Activated effector memory CD4-positive, alpha-beta T cell treated with Interleukin-2 at 50 U/mL for 16 hours (primary cell): Measurements from ENCODE around the gene CLDND2.
A peak's percentile ranks its signal among the peaks of the same experiment; 100 is the strongest.
"Not testable (repeated sequence)": the region's sequence is repeated elsewhere in the genome, so short reads cannot be mapped to it uniquely, and the experiment has no call there.

Source experiments
- DNase-seq: peaks from one replicate; pipeline ENCODE4 v3.0.0-alpha.2; 2020

CLDND2 gene, protein sequence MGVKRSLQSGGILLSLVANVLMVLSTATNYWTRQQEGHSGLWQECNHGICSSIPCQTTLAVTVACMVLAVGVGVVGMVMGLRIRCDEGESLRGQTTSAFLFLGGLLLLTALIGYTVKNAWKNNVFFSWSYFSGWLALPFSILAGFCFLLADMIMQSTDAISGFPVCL

DNA sequence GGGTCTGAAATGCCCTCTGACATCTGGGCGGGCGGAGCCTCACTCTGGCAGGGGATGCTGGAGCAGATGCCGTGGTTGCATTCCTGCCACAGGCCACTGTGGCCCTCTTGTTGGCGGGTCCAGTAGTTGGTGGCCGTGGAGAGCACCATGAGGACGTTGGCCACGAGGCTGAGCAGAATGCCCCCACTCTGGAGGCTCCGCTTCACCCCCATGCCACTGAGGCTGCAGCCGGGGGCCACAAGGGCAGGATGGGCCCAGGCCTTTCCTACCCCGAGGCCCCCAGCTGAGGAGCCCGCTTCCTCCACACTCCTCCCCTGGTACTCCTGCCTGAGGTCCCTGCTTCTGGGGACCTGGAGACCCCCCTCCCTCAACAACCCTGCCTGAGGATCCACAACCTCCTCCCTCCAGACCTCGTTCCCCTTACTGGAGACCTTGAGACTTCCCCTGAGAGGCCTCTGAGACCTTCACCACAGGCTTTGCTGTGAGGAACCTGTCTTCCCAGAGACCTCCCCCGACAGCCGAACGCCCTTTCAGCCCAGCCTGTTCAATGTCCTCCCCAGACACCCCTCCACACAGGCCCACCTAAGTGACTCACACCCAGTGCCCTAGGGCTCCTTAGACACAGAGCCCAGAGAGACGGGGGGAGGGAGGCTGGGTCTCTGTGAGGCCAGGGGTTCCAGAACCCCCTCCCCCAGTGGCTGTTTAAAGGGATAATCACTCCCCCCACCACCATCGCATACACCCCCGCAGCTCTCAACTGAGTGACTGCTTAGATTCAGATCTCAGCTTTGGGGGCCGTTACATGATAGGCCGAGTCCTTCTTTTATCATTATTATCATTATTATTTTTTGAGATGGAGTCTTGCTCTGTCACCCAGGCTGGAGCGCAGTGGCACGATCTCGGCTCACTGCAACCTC lies at the start of gene CLDND2:
Gene CLDND2 (minus strand): TSS at position 638 of the 917 bp plus-strand sequence. CDS start 426 bp downstream, at position 212.
- no peak for DNase-seq

DNA sequence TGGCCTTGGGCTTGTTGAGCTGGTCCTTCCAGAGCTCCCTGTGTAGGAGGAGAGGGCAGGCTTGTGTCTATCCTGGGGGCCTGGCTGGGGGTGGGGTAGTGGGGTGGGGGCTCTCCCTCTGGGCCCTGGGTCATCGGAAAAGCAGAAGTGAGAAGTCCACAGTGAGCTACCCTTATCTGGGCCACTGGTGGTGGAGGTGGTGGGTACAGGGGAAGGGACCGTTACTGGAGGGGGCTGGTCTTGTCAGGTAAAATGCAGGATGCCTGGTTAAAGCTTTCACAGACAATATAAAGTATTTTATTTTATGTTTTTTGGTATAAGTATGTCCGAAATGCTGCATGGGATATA lies 49.0 kb upstream of the CLDND2 start:
- DNase-seq = no peak

DNA sequence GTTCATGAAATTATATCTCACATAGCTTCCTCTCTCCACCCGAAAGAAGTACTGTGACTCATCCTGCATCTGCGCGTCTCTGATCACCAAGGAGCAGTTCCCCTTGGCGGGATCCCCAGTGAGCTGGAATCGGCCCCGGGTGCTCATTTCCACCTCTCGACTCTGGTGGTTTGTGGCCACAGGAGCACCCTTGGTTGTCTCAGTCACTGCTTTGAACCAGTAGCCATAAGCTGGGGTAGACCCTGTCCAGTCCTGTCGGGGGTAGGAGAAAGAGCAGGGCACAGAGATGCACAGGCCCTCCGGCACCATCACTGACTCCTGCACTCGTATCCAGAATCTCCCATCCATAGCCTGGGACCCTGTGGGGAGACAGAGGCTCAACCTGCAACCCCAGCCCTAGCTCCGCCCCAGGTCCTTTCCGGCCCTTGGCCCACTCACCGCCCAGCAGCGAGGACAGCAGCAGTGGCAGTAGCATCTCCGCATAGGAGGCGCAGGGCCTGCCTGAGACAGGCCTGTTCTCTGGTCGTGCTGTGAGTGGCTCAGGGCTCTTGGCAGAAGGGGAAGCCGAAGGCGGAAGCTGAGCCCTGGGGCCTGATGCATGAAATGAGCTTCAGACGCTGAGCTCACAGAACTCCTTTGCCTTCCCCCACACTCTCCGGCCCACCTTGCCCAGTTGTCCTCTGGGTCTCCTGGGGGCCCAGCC lies 48.5 kb upstream of the CLDND2 start, which contains the start of gene SIGLEC10:
Gene SIGLEC10 (minus strand): TSS at position 536 of the 703 bp plus-strand sequence. CDS start 61 bp downstream, at position 475.
- DNase-seq = no peak

DNA sequence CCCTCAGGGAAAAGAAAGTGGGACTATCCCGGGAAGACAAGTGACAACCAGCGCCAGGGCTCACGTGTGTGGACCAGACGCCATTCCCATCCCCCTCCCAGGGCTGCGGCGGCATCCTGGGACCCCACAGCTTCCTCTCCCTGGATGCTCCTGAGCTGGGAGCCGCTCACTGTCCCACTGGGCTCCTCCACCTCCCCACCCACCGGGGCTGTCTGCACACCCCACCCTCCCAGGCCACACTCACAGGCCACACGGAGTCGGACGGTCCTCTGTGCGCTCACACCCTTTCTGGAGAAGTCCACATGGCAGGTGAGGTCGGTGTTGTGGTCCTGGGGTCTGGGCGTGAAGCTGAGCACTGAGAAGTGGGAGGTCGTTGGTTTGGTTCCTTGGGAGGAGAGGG lies 47.6 kb upstream of the CLDND2 start:
- DNase-seq = not testable (repeated sequence)

DNA sequence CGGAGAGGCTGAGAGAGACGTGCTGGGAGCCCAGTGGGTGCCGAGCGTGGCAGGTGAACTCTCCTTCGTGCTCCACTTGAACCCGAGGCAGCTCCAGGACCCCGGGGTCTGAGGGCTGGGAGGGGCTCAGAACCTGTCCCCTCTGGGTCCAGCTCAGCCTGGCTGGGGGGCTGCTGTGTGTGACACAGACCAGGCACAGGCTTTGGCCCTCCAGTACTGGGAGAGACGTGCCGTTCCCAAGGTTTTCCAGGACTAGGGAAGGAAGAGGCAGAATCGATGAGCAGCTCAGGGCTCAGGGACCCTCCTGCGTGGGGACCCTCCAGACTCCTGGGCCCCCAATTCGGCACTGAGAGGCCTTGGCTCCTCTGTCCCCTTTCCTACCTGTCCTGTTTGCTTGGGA lies 46.4 kb upstream of the CLDND2 start:
- DNase-seq = no peak

DNA sequence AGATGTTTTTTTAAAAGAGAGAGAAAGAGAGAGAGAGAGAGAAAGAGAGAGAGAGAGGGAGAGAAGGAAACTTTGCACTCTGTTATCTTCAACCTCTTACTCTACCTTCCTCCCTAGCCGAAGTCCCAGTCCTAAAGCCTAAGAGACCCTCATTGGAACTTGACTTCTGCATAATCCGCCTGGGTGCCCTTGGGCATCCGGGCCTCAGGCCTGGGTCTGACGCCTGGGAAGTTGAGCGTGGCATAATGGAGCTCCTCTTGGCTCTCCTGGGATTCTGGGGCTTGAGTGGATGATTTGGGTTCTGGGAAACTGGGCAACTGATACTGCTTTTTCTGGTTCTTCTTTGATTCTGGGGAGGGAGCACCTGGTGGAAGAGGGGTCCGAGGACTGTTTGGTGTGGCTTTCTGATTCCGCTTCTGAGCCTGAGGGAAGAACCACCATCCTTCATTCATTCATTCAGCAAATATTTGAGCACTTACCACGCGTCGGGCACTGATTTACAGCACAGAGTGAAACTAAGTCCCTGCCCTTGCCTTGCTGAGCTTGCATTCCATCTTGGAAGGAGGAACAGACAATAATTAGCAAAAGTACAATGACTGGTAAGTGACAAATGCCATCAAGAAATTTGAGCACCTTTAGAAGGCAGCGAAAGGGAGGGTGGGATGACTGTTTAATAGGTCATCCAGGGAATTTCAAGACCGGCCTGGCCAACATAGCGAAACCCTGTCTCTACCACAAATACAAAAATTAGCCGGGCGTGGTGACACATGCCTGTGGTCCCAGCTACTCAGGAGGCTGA lies 42.3 kb upstream of the CLDND2 start:
- no peak for DNase-seq

DNA sequence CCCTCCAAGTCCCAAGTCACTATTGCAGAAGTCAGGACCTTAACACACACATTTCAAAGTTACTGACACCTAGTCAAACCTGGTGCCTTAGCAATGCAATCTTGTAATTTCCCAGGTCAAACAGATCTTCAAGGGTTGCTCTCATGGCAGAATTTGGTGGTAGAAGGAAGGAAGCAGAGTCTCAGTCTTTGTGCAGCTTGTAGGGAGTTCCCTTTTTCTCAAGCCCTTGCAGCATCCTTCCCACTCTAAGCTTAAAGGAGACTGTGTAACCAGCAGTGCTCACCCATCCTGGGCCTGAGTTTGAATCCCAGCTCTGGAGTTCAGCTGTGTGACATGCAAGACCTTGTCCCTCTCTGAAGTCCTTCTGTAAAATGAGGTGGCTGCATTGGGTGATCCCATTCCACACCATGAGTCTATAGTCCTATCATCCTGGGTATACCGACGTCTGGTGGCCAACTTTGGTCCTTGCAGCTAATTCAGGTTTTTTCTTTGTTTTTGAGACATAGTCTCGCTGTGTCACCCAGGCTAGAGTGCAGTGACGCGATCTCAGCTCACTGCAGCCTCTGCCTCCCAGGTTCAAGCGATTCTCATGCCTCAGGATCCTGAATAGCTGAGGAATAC lies 38.8 kb upstream of the CLDND2 start:
- peak; percentile 9 for DNase-seq

DNA sequence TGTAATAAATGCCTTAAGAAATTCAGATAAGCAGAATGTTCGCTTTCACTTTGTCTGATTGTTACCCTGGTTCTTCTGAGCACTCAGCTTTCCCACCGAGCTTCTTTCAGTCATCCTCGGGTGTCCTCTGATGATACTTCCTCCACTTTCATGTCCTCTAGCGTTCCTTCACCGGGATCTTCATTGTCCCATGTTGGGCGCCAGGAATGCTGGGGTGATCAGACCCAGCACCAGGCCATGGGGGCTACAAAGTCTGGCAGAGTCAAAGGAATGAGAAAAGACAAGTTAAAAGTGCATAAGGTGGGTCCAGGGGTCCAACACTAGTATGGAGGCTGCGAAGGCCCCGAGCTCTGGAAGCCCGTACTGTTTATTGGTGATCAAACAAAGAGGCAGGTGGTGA lies 33.3 kb upstream of the CLDND2 start:
- DNase-seq = no peak

DNA sequence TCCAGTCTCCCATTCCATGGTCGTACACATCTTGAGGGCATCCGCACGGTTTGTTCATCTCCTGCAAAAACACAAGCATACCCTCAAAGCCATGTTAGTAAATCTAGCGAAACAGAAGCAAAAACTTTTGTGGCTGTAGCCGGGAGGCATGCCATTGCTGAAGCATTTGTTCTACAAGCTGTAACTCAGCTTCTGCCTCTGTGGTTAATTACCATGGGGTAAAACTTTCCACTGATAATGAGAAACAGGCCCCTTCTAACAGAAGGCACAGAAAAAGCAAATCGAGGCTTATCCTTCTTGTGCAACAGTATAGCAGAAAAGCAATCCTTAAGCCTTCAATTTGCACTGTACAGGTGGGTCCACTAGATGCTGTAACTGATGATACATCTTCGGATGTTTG lies 31.1 kb upstream of the CLDND2 start:
- DNase-seq = not testable (repeated sequence)

DNA sequence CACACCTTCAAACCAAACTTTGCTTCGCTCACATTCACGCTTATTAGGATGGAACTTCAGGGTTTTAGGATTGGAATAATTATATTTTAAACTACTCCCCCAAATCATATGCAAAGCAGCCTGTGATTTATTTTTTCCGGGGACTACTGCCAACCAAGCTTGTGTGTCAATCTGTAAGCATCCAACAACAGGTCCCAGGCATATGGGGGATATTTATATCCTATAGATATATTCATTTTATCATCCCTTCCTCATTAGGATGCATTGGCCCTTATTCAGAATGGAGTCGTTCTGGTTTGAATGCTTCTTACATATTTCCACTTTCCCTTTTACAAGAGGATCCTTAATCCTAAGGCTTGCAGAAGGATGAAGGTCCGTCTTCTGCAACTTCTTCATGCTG lies 30.4 kb upstream of the CLDND2 start:
- no peak for DNase-seq

DNA sequence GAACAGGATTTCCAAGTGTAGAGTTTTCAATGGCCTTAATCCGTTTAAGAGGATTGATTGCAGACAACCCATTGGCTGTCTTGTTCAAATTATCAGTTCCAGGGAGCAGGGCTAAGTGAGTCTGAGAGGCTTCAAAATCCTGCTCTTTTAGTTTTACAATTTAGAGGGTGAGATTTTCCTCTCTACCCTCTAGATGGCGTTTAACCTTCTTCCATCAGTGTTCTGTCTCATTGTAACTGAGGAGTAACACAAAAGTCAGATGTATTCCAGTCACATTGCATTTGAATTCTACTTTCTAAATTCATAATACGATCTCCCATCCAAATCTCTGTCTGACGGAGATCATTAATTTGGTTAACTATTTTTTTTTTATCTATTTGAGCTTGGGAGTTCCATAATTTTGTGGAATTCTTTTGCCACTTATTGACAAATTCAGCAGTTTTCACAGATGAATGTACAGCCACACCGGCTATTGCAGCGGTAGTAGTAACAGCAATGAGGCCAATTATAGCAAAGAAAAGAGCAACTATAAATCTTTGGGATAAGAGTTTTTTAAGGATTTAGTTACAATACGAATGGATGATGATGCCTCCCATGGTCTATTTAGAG lies 29.4 kb upstream of the CLDND2 start:
- DNase-seq = no peak

DNA sequence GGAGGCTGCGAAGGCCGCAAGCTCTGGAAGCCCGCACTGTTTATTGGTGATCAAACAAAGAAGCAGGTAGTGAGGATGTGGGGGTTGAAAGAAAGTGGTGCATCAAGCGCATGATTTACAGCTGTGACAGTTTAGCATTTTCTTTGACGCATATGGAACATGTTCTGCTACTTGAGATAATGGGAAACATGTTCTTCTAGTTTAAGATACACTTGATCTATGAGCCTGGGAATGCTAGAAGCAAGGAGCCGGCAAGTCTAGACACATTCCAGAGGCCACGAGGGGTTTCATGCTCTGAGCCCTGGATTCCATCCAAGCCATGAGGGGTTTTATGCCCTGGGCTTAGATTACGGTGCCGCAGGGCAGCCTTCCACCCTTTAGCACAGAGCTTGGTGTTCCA lies 28.6 kb upstream of the CLDND2 start:
- DNase-seq = not testable (repeated sequence)

DNA sequence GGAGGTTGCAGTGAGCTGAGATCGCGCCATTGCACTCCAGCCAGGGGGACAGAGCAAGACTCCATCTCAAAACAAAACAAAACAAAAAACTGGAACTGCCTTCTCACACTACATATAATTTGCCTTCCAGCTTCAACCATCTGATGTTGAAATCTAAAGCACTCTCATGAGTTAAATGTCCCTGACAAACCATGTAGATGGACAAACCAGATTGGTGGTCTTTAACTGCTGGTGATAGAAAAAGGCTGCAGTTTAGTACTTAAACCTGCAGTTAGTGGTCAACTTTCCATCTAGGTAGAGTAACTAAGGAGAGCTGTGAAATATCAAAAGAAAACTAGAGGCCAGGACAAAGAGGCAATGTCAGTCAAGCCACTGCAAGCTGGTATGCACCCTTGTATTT lies 27.4 kb upstream of the CLDND2 start:
- no peak for DNase-seq

DNA sequence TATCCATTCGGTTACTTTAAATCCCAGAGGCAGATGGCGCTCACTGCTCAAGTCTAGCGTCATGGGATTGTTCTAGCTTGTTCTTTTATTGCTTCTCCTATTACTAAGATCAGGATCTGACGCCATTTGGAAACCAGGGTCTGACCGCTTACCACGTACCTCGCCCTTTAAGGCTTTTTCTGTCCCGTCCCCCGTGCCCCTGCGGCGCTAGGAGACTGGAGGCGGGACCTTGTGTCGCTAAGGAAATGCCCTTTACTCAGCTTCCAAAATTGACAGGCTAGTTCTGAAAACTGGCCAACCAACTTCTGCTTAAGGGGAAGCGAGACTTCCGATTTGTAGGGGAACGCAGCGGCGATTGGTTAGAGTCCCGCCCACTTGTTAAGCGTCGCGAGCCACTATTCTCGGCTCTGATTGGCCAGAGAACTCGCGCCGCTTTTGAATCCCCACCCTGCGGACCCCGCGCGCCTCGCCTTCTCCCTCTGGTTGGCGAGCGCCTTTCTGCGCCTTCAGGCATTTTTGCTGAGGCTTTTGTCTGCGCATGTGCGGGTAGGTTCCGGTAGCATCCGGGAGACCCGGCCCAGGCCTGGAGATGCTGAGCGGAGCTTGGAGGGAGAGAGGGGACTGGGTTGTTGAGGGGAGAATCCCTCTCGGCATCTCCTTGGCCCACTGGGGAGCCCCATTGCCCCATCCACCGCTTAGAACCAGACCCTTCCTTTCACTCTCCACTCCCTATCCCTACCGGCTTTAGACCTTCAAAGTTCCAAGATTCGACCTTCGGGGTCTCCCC lies 25.4 kb upstream of the CLDND2 start:
- peak; percentile 75 for DNase-seq

DNA sequence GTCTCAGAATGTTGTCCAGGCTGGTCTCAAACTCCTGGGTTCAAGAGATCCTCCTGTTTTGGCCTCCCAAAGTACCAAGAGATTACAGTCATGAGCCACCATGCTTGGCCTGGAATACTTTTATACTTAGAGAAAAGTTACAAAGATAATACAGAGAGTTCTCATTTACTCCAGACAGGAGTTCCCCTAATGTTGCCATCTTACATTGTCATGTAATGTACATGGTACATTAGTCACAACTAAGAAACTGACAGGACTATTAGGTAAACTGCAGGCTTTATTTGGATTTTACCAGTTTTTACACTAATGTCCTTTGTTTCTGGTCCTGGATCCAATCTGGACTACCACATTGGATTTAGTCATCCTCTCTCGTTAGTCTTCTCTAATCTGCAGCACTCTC lies 23.9 kb upstream of the CLDND2 start:
- DNase-seq = no peak

DNA sequence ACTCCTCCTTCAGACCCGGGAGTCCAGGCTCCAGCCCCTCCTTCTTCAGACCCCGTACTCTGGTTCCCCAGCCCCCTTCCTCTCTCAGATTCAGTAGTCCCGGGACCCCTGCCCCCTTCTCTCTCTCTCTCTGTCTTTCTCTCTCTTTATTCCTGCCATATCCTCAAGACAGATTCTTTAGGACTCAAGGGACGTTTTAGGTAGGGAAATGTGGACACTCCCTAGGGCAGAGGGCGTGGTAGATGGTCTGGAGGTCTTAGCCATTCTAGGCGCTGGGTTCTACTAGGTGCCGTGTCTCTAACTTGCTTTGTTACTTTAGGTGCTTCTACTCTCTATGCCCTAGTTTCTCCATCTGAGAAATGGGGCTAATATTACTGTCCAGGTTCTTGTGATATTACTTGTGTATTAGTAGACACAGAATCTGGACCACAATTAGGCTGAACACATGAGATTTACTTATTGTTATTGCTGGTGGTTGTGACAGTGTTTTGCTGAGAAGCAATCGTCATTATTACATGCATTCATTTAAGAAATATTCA lies 22.3 kb upstream of the CLDND2 start:
- DNase-seq = no peak

DNA sequence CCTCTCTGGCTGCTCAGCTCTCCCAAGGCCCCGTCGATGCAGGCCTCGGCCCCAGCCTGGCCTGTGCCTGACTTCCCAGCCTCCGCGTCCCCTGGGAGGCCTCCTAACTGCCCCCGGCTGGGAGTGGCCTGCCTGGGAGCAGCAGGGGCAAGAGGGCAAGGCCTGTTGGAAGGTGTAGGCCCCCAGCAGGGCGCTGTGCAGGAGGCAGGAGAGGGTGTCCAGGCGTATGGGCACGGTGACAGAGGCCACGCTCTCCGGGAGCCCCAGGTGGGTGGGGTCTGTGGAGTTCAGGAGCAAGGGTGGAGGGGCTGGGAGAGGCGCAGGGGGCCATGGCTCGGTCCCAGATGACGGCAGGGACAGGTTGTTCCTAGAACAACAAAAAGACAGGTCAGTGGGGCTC lies 20.3 kb upstream of the CLDND2 start:
- DNase-seq = no peak

DNA sequence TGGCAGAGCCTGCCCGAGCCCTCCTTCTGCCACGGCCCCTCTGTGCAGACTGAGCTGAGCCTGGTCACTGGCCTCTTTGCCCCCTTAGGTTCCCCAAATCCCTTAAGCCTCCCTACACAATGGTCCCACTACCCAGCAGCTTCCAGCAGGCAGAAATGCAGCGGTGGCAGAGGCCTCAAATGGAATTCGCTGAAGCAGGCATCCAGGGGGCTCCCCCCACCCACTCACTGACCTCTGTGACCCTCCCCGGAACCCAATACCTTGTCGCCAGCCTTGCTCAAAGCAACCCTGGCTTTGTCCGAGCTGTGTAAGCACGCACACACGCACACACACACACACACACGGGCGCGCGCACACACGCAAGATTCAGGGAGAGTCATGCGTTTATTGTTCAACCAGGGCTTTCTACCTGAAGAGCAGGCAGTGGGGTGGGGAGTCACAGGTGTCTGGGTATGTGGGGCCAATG lies 19.2 kb upstream of the CLDND2 start, which contains the start of gene LIM2:
Gene LIM2 (minus strand): TSS at position 51 of the 466 bp plus-strand sequence. CDS start 531 bp downstream, outside the sequence.
- no peak for DNase-seq

DNA sequence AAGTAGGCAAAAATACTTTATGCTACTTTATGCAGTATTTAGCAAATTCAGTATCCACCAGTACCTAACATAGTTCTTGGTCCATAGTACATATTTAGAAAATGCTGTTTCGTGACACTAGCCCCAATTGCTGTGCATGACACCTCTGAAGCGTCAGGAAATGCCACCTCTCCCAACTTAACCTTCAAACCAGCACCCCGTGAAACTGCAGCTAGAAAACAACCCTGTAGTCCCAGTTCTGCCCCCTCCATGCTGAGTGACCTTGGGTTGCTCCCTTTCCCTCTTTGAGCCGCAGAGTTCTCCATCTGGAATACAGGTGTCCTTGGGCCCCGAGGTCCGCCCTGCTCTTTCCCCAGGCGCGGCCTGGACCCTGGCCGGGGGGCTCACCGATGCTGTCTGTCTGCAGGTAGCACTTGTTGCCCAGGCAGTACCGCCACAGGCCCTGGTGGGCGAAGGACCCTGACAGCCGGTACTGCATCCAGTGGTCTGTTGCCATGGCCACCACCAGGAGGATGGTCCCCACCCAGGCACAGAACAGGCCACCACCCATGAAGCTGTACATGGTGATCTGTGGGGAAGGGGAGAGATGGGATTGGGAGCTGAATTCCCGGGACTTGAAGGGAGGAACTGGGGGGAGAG lies 18.2 kb upstream of the CLDND2 start:
- DNase-seq = no peak

DNA sequence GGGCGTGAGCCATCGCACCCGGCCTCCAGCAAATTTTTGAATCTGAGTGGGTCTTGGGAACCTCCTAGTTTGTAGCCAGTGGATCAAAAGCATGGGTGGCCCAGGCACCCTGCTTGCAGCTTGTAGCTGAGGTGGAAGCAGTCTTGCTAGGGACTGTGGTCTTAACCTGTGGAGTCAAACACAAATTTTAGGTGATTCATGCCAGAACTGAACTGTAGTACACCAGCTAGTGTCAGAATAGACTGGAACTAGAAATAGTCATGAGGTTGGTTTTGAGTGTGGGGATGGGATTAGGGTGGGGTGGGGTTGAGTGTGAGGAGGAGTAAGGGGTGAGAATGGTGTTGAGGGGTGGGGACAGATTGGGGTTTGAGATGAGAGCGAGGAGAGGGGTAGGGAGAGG lies 13.2 kb upstream of the CLDND2 start:
- no peak for DNase-seq
